Keratinocyte (primary cell): ENCODE measurements around the gene ARID1B. TPM values are rescaled to one million over a fixed set of nuclear protein-coding genes. Genes with fewer than 3 reads are reported as not detected.

Experiments
- DNase-seq: peaks from one replicate; pipeline ENCODE4 v3.0.0-alpha.2; 2011; ENCODE audit warnings: low read depth, missing footprints, low spot score
- FAIRE-seq: peaks from 2 replicates; lab custom pipeline; 2011; peaks lifted over from hg19 to GRCh38; lab: Jason Lieb, UNC
- H2AFZ ChIP-seq: 2 replicates; pipeline ENCODE4 v1.6.0; 2012; ENCODE audit warnings: low read length, control low read depth, inconsistent platforms; ENCODE audit not compliant: control insufficient read depth
- H3K27ac ChIP-seq: 2 replicates; pipeline ENCODE4 v1.5.1; 2011; ENCODE audit warnings: low read length; ENCODE audit not compliant: control insufficient read depth, insufficient read depth
- H3K27me3 ChIP-seq: 3 replicates; pipeline ENCODE4 v1.6.0; 2011; ENCODE audit warnings: low read length; ENCODE audit not compliant: control insufficient read depth, insufficient read depth; ENCODE audit errors: extremely low read depth
- H3K36me3 ChIP-seq, 2 experiments: 2 replicates in 1 of 2; 3 replicates in 1 of 2; pipeline ENCODE4 v1.5.1; 2011; ENCODE audit warnings: low read length in 2 of 2, mild to moderate bottlenecking in 1 of 2; ENCODE audit not compliant: control insufficient read depth in 2 of 2, insufficient read depth in 2 of 2; ENCODE audit errors: extremely low read depth in 1 of 2
- H3K4me1 ChIP-seq: 3 replicates; pipeline ENCODE4 v1.5.1; 2011; ENCODE audit warnings: low read length; ENCODE audit not compliant: control insufficient read depth, insufficient read depth; ENCODE audit errors: extremely low read depth
- H3K4me2 ChIP-seq: 3 replicates; pipeline ENCODE4 v1.6.0; 2011; ENCODE audit warnings: low read depth, low read length; ENCODE audit not compliant: control insufficient read depth, insufficient read depth; ENCODE audit errors: extremely low read depth
- H3K4me3 ChIP-seq, 3 experiments: fragments of 200-600 bp in 1 of 3; sonication (generic) in 1 of 3; 2 replicates in 2 of 3; 3 replicates in 1 of 3; pipeline ENCODE4 v1.5.1; 2011 to 2016; ENCODE audit warnings: low read length in 3 of 3, mild to moderate bottlenecking in 3 of 3, control low read depth in 2 of 3, inconsistent platforms in 1 of 3, low read depth in 1 of 3, mixed read lengths in 1 of 3, mixed run types in 1 of 3, moderate library complexity in 1 of 3; ENCODE audit not compliant: control insufficient read depth in 2 of 3, insufficient read depth in 2 of 3; ENCODE audit errors: extremely low read depth in 1 of 3
- H3K79me2 ChIP-seq: 2 replicates; pipeline ENCODE4 v1.6.0; 2012; ENCODE audit warnings: low read length; ENCODE audit not compliant: control insufficient read depth, insufficient read depth
- H3K9ac ChIP-seq: 3 replicates; pipeline ENCODE4 v1.6.0; 2011; ENCODE audit warnings: low read length; ENCODE audit not compliant: control insufficient read depth, insufficient read depth; ENCODE audit errors: extremely low read depth
- H3K9me1 ChIP-seq: 3 replicates; pipeline ENCODE4 v1.6.0; 2011; ENCODE audit warnings: low read length; ENCODE audit not compliant: control insufficient read depth, insufficient read depth; ENCODE audit errors: extremely low read depth
- H3K9me3 ChIP-seq: 2 replicates; pipeline ENCODE4 v1.5.1; 2012; ENCODE audit warnings: low read depth, low read length; ENCODE audit not compliant: control insufficient read depth
- H4K20me1 ChIP-seq: 3 replicates; pipeline ENCODE4 v1.6.0; 2011; ENCODE audit warnings: low read length; ENCODE audit not compliant: control insufficient read depth, insufficient read depth; ENCODE audit errors: extremely low read depth
- CTCF ChIP-seq, 3 experiments: IDR thresholded peaks in 1 of 3; conservative IDR thresholded peaks in 1 of 3; optimal IDR thresholded peaks in 1 of 3; 2 replicates in 2 of 3; 3 replicates in 1 of 3; pipeline versions ENCODE3 to v1.5.1; 2011; ENCODE audit warnings: low read length in 3 of 3, mild to moderate bottlenecking in 3 of 3, moderate library complexity in 2 of 3, control low read depth in 1 of 3, inconsistent platforms in 1 of 3; ENCODE audit not compliant: insufficient read depth in 2 of 3; ENCODE audit errors: extremely low read depth in 1 of 3
- EZH2 ChIP-seq: IDR thresholded peaks from one replicate; pipeline ENCODE4 v1.6.1; 2012; ENCODE audit warnings: inconsistent platforms, mild to moderate bottlenecking, low read length, moderate library complexity
- dilution Hi-C: fragments of 300-500 bp; cut with MboI; formaldehyde crosslinking; loops from one replicate; pipeline ENCODE4 v1.7.0; 2020; ENCODE audit warnings: low sequenced_read_pairs; ENCODE audit not compliant: extremely low pct_ligation_motif_present
- polyA plus RNA-seq, 5 experiments: library from polyadenylated mRNA; depleted of rRNA in 3 of 5; stranded (reverse) in 3 of 5; stranded (forward) in 1 of 5; unstranded in 1 of 5; fragments of >200 nt; gene quantifications; 1 replicate in 1 of 5; 2 replicates in 3 of 5; 3 replicates in 1 of 5; pipeline versions ENCODE4 v1.2.1 to v1.2.3, GENCODE V29; 2011 to 2012; ENCODE audit warnings: missing spikeins in 2 of 5, low read depth in 1 of 5, low replicate concordance in 1 of 5

Gene ARID1B
- polyA plus RNA-seq, 1 donor (not counting 4 experiments of a cell fraction or from before 2014, with no cell fraction given): 14.9 TPM

DNA sequence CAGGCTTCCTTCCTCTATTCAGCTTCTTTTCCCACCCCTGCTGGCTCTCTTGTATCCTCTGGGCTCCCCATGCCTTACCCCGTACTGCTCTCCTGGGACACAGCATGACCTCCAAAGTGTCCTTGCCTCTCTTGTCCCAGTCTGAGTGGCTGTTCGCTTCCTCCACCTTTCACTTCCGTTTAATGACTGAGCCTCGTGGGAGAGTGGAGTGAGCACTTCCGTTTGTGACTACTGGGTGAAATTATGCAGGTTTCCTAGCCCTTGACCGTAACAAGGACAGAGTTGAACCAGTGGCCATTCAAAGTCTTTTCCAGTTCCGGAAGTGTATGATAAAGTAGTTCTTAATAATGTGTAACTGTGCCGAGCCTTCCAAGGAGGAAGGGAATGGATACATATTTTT, 109.2 kb downstream of the ARID1B start:
- H3K27ac ChIP-seq: no peak overlapping the region
- no peaks in the 10 kb centered on the region for H3K36me3 ChIP-seq
- FAIRE-seq (no peak), DNase-seq (no peak)
- H3K9me3 ChIP-seq: no peaks in the 10 kb centered on the region
- no peak overlapping the region for H3K4me2 ChIP-seq
- no peaks in the 10 kb centered on the region for H3K27me3 ChIP-seq
- H3K79me2 ChIP-seq: peaks cover 60% of the 10 kb centered on the region
- H3K4me1 ChIP-seq: peaks cover 8% of the 10 kb centered on the region
- no peak overlapping the region for H2AFZ ChIP-seq
- peaks cover 3% of the 10 kb centered on the region for H3K9me1 ChIP-seq
- H4K20me1 ChIP-seq: peaks cover 2% of the 10 kb centered on the region
- TF ChIP-seq EZH2 (no peak), CTCF (optimal IDR thresholded peaks at IDR 0.05 in 1 of 3, IDR thresholded peaks at IDR 0.05 in 1 of 3, conservative IDR thresholded peaks at IDR 0.05 in 1 of 3; ENCODE audit: extremely low read depth in 1 of 3, insufficient read depth in 2 of 3, low read length in 3 of 3) (no peak)
- no peak overlapping the region for H3K4me3 ChIP-seq
- no peak overlapping the region for H3K9ac ChIP-seq
- dilution Hi-C loops: no loop called here

DNA sequence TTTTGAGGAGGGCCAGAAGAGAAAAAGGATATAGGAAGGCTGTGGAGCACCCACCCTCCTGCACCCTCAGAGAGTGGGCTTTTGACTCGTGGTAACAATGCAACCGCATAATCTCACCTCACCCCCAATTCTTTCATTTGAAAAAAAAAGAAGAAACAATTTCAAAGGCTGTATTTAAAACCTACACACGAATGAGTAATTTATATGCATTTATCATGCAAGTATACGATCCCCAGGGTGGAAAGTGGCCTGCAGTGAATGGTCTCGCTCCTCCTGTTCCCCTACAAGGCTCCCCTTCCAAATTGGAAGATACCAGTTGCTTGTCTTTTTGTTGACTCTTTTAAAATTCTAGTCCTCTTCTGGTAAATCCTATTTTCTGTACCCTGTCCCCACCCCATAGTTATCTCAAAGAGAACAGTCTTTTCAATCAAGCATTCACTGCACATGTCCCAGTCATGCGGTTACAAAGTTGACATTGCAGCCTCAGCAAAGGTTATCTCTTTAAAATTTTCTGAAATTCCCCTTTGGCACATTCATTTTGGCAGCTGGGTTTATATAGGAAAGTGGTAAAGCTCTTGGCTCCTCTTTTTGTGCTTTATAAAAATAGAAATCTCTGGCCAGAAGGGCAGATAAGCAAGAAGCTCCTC, 110.6 kb downstream of the ARID1B start:
- Histone ChIP-seq H3K27me3 (no peaks in the 10 kb centered on the region), H3K4me2 (no peak overlapping the region), H3K4me1 (peaks cover 8% of the 10 kb centered on the region), H4K20me1 (peaks cover 2% of the 10 kb centered on the region), H3K9me3 (no peaks in the 10 kb centered on the region), H3K36me3 (no peaks in the 10 kb centered on the region), H3K27ac (no peak overlapping the region), H3K4me3 (no peak overlapping the region), H3K9me1 (peaks cover 3% of the 10 kb centered on the region), H2AFZ (no peak overlapping the region), H3K9ac (no peak overlapping the region), H3K79me2 (peaks cover 54% of the 10 kb centered on the region)
- dilution Hi-C loops: no loop called here
- no peak for TF ChIP-seq CTCF (optimal IDR thresholded peaks at IDR 0.05 in 1 of 3, IDR thresholded peaks at IDR 0.05 in 1 of 3, conservative IDR thresholded peaks at IDR 0.05 in 1 of 3; ENCODE audit: extremely low read depth in 1 of 3, insufficient read depth in 2 of 3, low read length in 3 of 3)
- no peak for TF ChIP-seq EZH2
- DNase-seq (no peak), FAIRE-seq (no peak)
